ENCODE data around the gene AHCTF1. TPM values are rescaled to one million over a fixed set of nuclear protein-coding genes. Genes with fewer than 3 reads are reported as not detected.

AHCTF1 gene
- total and polyA plus RNA-seq, 2 experiments from 2014 or later = 21.7 to 49.8 TPM

GRCh38 chr1:246790833-246791232 is 140.9 kb downstream of the AHCTF1 start (continued):
- TF ChIP-seq REST (IDR thresholded peaks at IDR 0.05; ENCODE audit: unreplicated experiment) (no peak), CREB1 (CRISPR knock-in tag; IDR thresholded peaks at IDR 0.05; ENCODE audit: low read depth) (no peak), STAT1 (IDR thresholded peaks at IDR 0.05; ENCODE audit: unreplicated experiment) (no peak), EZH2 (IDR thresholded peaks at IDR 0.05; ENCODE audit: low read depth, unreplicated experiment) (no peak)

GRCh38 chr1:246790364-246790763 is 141.4 kb downstream of the AHCTF1 start:
- TF ChIP-seq ZNF114 (CRISPR knock-in tag; IDR thresholded peaks at IDR 0.05) (no peak), NANOG (IDR thresholded peaks at IDR 0.05; ENCODE audit: borderline replicate concordance) (no peak), EZH2 (IDR thresholded peaks at IDR 0.05; ENCODE audit: low read depth, unreplicated experiment) (no peak), STAT1 (IDR thresholded peaks at IDR 0.05; ENCODE audit: unreplicated experiment) (no peak), EZH2phosphoT487 (IDR thresholded peaks at IDR 0.05; ENCODE audit: unreplicated experiment) (no peak), CTCF (conservative IDR thresholded peaks at IDR 0.05; ENCODE audit: low read depth in 2 of 2) (no peak), ETS1 (IDR thresholded peaks at IDR 0.05) (no peak), ZNF462 (CRISPR knock-in tag; IDR thresholded peaks at IDR 0.05) (no peak), ZNF331 (CRISPR knock-in tag; IDR thresholded peaks at IDR 0.05; ENCODE audit: low read depth) (no peak), JUNB (IDR thresholded peaks at IDR 0.05; ENCODE audit: unreplicated experiment) (no peak)
- H3K9me2 ChIP-seq (ENCODE audit: insufficient read depth) = no peaks in the 10 kb centered on the region
- no peaks in the 10 kb centered on the region for H3K36me3 ChIP-seq (ENCODE audit: insufficient read depth)
- H3K4me1 Mint-ChIP-seq = peaks cover 42% of the 10 kb centered on the region
- H3K4me3 Mint-ChIP-seq = no peak overlapping the region
- H2AFZ ChIP-seq = no peak overlapping the region
- H3K4me1 ChIP-seq (ENCODE audit: insufficient read depth) = peaks cover 18% of the 10 kb centered on the region
- peaks cover 14% of the 10 kb centered on the region for H3K9me3 Mint-ChIP-seq
- peaks cover 35% of the 10 kb centered on the region for H3K27me3 Mint-ChIP-seq (ENCODE audit: insufficient read depth, low read depth, poor library complexity)
- H3K27ac ChIP-seq (ENCODE audit: low read depth) = no peak overlapping the region
- no peaks in the 10 kb centered on the region for H4K20me1 ChIP-seq (replicated peaks; ENCODE audit: insufficient read depth)
- H3K4me2 ChIP-seq = no peak overlapping the region
- peaks cover 11% of the 10 kb centered on the region for H3K36me3 Mint-ChIP-seq (ENCODE audit: low read depth)
- no peak for ATAC-seq
- no peaks in the 10 kb centered on the region for H3K27me3 ChIP-seq (ENCODE audit: insufficient read depth)
- H3K27ac Mint-ChIP-seq = no peak overlapping the region
- no peak for DNase-seq (ENCODE audit: low spot score)
- no peaks in the 10 kb centered on the region for H3K79me2 ChIP-seq (replicated peaks; ENCODE audit: insufficient read depth)
- H3F3A ChIP-seq (replicated peaks; ENCODE audit: low read depth) = 0 out of 2 replicates have a peak, but pooled peaks cover 2% of the 10 kb centered on the region
- H3K4me3 ChIP-seq = no peak overlapping the region

Data from GM23338 (cell line).